ENCODE data around the gene KCNQ1.

GRCh38 chr11:2699185-2699530 is 254.3 kb downstream of the KCNQ1 start:
- no peak for TF ChIP-seq CTCF (IDR thresholded peaks at IDR 0.05)
- no peak for TF ChIP-seq POLR2A (IDR thresholded peaks at IDR 0.05)

All from lower leg skin (tissue), 3 donors.